A673 (cell line): ENCODE data around the gene CACNG4.

Source experiments
- CTCF ChIP-seq: fragments of 300-800, 200-600 bp; sonication (generic); conservative IDR thresholded peaks from 2 replicates; pipeline ENCODE4 v1.5.1; 2017; ENCODE audit warnings: low read depth, mild to moderate bottlenecking, antibody characterized with exemption, low read length, moderate library complexity, mixed read lengths
- EZH2 ChIP-seq: fragments of 200-600 bp; sonication (generic); IDR thresholded peaks from 2 replicates; pipeline ENCODE4 v1.6.1; 2017; ENCODE audit warnings: borderline replicate concordance, low read depth, mild to moderate bottlenecking, mixed read lengths, antibody characterized with exemption, low read length; ENCODE audit not compliant: poor library complexity, severe bottlenecking

- TF ChIP-seq CTCF (no peak), EZH2 (no peak)
Observed at GRCh38 chr17:67017910-67018309, 53.4 kb downstream of the CACNG4 start.
